ENCODE data around the gene KCNQ4. TPM values are rescaled to one million over a fixed set of nuclear protein-coding genes. Genes with fewer than 3 reads are reported as not detected.

Gene KCNQ4
- total RNA-seq, 1 experiment from 2014 or later: 1.4 TPM

DNA sequence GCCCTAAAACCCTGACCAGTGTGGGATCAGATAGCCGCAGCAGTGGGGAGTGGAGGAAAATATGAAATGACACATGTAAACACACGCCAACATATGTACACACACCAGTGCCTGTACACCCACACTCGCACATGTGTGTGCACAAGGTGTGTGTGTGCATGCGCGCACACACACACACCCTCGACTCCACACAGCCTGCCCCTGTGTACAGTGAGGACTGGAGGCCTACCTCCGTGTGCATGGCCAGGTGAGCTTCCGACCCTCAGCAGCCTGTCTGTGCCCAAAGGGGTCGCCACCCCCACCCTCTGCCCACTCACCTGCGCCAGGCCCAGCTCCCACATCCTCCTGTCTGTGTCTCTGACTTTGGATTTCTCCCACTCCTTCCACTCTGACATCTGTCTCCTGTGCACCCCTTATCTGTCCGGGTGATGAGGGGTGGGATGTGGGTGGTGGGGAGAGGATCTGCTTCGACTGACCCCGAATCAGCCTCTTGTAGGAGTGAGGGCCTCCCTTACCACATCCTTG is 46.9 kb downstream of the KCNQ4 start:
- Histone ChIP-seq H4K20me1 (ENCODE audit: control insufficient read depth, insufficient read depth, insufficient read length) (no peaks in the 10 kb centered on the region), H3K18ac (ENCODE audit: insufficient read length, low read depth, low read length) (no peak overlapping the region), H2BK20ac (ENCODE audit: low read depth, low read length, poor library complexity, severe bottlenecking) (no peak overlapping the region), H4K5ac (ENCODE audit: insufficient read length, low read depth, low read length) (no peak overlapping the region), H3K27ac (ENCODE audit: insufficient read length, low read depth, low read length) (no peak overlapping the region), H2BK15ac (ENCODE audit: low read depth, low read length) (no peak overlapping the region), H3K79me2 (ENCODE audit: insufficient read depth, low read length) (no peaks in the 10 kb centered on the region), H3K27me3 (ENCODE audit: insufficient read depth, low read length) (no peaks in the 10 kb centered on the region), H2BK5ac (ENCODE audit: insufficient read length, low read length) (no peak overlapping the region), H2BK120ac (ENCODE audit: low read depth, low read length, poor library complexity, severe bottlenecking) (no peak overlapping the region), H3K23ac (ENCODE audit: insufficient read length, low read depth, low read length) (no peak overlapping the region), H4K91ac (ENCODE audit: insufficient read length, low read depth, low read length) (no peak overlapping the region), H3K14ac (ENCODE audit: insufficient read depth, low read length) (no peak overlapping the region), H3K79me1 (ENCODE audit: insufficient read depth, low read depth, low read length, poor library complexity, severe bottlenecking) (no peaks in the 10 kb centered on the region), H3K4me1 (ENCODE audit: insufficient read depth, low read length) (no peaks in the 10 kb centered on the region), H3K9ac (ENCODE audit: extremely low read depth, insufficient read length, low read length) (no peak overlapping the region), H4K8ac (replicated peaks; ENCODE audit: insufficient read length, low read depth, low read length) (no peak overlapping the region), H3K9me3 (ENCODE audit: control insufficient read depth, low read depth, low read length) (no peaks in the 10 kb centered on the region), H2BK12ac (ENCODE audit: insufficient read length, low read depth, low read length) (no peak overlapping the region), H2AFZ (ENCODE audit: low read length) (no peak overlapping the region), H3K4ac (ENCODE audit: low read depth, low read length) (no peak overlapping the region), H3K4me2 (ENCODE audit: insufficient read depth, insufficient read length, low read length) (no peak overlapping the region), H3T11ph (ENCODE audit: low read length) (no peak overlapping the region), H3K23me2 (ENCODE audit: insufficient read length, low read depth, low read length, poor library complexity, severe bottlenecking) (no peaks in the 10 kb centered on the region), H2AK5ac (ENCODE audit: insufficient read length, low read length) (no peak overlapping the region), H3K56ac (ENCODE audit: insufficient read length, low read depth, low read length) (no peak overlapping the region)
- H3K9me3 Mint-ChIP-seq: no peaks in the 10 kb centered on the region; a peak in 1 of 5 replicates
- WGBS (ENCODE audit: extremely low coverage, insufficient read length, low lambda C conversion rate): no CpG with 5 or more reads among the region's 13 CpGs
- no peaks in the 10 kb centered on the region for H3K36me3 Mint-ChIP-seq (ENCODE audit: insufficient read depth in 1 of 3, low read depth in 3 of 3)
- H3K27me3 Mint-ChIP-seq (ENCODE audit: low read depth): no peaks in the 10 kb centered on the region; the same call in 1 of the 2 replicates
- 0 out of 7 replicates have a peak overlapping the region, but pooled peaks of 1 of the 3 experiments have one; percentile 57 for H3K27ac Mint-ChIP-seq
- TF ChIP-seq, protein P1, sequence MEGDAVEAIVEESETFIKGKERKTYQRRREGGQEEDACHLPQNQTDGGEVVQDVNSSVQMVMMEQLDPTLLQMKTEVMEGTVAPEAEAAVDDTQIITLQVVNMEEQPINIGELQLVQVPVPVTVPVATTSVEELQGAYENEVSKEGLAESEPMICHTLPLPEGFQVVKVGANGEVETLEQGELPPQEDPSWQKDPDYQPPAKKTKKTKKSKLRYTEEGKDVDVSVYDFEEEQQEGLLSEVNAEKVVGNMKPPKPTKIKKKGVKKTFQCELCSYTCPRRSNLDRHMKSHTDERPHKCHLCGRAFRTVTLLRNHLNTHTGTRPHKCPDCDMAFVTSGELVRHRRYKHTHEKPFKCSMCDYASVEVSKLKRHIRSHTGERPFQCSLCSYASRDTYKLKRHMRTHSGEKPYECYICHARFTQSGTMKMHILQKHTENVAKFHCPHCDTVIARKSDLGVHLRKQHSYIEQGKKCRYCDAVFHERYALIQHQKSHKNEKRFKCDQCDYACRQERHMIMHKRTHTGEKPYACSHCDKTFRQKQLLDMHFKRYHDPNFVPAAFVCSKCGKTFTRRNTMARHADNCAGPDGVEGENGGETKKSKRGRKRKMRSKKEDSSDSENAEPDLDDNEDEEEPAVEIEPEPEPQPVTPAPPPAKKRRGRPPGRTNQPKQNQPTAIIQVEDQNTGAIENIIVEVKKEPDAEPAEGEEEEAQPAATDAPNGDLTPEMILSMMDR (conservative IDR thresholded peaks at IDR 0.05): no peak
- H3K4me1 Mint-ChIP-seq: peaks cover 9 to 15% of the 10 kb centered on the region in 2 experiments
- no peak for DNase-seq
- H3K4me3 Mint-ChIP-seq: no peak overlapping the region
